GM12891 (cell line): Measurements from ENCODE around the gene NDUFA13.

Experiments
- POLR2A ChIP-seq: IDR thresholded peaks from 2 replicates; pipeline ENCODE4 v1.6.1; 2011; ENCODE audit warnings: low read depth, low read length, control low read depth
- POLR2AphosphoS5 ChIP-seq: IDR thresholded peaks from 2 replicates; pipeline ENCODE4 v1.6.1; 2011; ENCODE audit warnings: low read depth, low read length, control low read depth
- SPI1 ChIP-seq: IDR thresholded peaks from 2 replicates; pipeline ENCODE4 v1.6.1; 2011; ENCODE audit warnings: low read depth, low read length, control low read depth
- TAF1 ChIP-seq: IDR thresholded peaks from 2 replicates; pipeline ENCODE4 v1.6.1; 2011; ENCODE audit warnings: low read depth, low read length, control low read depth

GRCh38 chr19:19475849-19476828, 39.9 kb upstream of the NDUFA13 start:
- no peak for TF ChIP-seq POLR2A
- no peak for TF ChIP-seq POLR2AphosphoS5
- TF ChIP-seq SPI1 = no peak
- TF ChIP-seq TAF1 = no peak
